ENCODE measurements around the gene COL4A2.

- TF ChIP-seq GATA3 (IDR thresholded peaks at IDR 0.05; ENCODE audit: low read depth, low read length) (no peak), GATA2 (IDR thresholded peaks at IDR 0.05; ENCODE audit: low read depth, low read length) (no peak)
Observed at GRCh38 chr13:110345266-110345665, 38.2 kb downstream of the COL4A2 start.

Data from SH-SY5Y (cell line).